Activated T-cell treated with anti-CD3 and anti-CD28 coated beads, Interleukin-2, amount 50 U/mL, for 24 hours (primary cell): Measurements from ENCODE around the gene MRPS23.

ENCODE experiments used
- DNase-seq: peaks from one replicate; pipeline ENCODE4 v3.0.0-alpha.2; 2020
- H3K27ac Mint-ChIP-seq: 2 replicates; pipeline ENCODE4 v1.8.0; 2020; ENCODE audit warnings: mild to moderate bottlenecking, mixed read lengths
- H3K27me3 Mint-ChIP-seq: 2 replicates; pipeline ENCODE4 v1.8.0; 2020; ENCODE audit warnings: mixed read lengths
- H3K36me3 Mint-ChIP-seq: 2 replicates; pipeline ENCODE4 v1.8.0; 2020; ENCODE audit warnings: low read depth, mixed read lengths
- H3K4me1 Mint-ChIP-seq: 2 replicates; pipeline ENCODE4 v1.8.0; 2020; ENCODE audit warnings: low read depth, mixed read lengths
- H3K4me3 Mint-ChIP-seq: 2 replicates; pipeline ENCODE4 v1.8.0; 2020; ENCODE audit warnings: mild to moderate bottlenecking, moderate library complexity, mixed read lengths
- H3K9me3 Mint-ChIP-seq: 2 replicates; pipeline ENCODE4 v1.8.0; 2020; ENCODE audit warnings: mixed read lengths

Gene MRPS23

DNA sequence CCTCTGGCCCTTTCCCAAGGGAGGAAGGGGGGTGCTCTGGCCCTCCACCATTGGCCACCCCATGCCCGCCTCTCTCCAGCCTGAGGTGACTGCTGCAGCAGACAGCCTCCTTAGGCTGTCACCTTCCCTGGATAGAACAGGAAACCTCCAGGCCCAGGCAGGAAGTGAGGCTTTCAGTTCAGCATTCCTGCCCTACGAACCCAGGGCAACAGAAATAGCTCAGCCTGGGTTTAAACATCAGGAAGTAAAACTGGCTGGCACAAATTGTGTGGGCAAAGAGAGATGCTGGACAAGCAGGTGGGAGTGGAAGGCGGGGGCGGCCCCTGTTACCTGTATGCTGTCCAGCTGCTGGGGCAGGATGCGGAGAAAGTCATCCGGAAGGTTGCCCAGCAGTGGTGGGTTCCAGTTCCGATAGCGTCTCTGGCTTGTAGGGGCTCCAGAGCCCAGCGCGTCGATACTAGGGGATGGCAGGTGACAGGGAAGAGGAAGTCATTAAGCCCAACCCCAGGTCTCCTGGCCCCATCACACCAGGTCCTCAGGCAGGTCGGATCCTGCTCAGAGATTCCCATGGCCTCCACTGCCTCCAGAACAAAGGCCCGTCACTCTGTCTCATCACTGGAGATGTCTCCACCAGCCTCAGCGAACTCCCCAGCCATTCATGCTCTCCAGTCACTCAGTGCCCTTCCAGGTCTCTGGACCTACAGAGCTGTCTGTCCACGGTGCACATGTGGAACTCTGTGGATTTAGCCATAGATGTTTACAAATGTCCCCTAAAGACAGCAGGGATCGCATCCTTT is 23.6 kb upstream of the MRPS23 start:
- Mint-ChIP-seq H3K27ac (no peak overlapping the region), H3K9me3 (no peaks in the 10 kb centered on the region), H3K4me3 (no peak overlapping the region), H3K27me3 (peaks cover 36% of the 10 kb centered on the region), H3K36me3 (no peaks in the 10 kb centered on the region), H3K4me1 (peaks cover 32% of the 10 kb centered on the region)
- no peak for DNase-seq

DNA sequence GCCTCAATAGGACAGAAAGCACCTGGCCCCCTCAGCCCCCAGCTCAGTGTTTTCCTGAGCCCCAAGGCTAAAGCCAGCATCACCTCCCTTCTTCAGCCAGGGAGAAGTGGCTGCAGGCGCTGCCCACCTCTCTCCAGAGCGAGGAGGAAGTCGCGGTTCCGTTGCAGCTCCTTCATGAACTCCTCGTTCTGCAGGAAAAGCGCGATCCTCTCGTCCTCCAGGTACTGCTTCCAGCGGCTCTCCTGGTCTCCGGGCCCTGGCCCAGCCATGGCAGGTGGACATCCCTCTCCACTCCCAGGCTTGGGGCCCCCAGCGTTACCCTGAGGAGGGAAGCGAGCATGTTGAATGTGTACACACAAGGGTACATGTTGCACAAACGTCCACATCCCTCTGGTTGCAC is 22.7 kb upstream of the MRPS23 start:
- Mint-ChIP-seq H3K27me3 (peaks cover 36% of the 10 kb centered on the region), H3K27ac (no peak overlapping the region), H3K4me1 (peaks cover 33% of the 10 kb centered on the region), H3K4me3 (no peak overlapping the region), H3K36me3 (no peaks in the 10 kb centered on the region), H3K9me3 (no peaks in the 10 kb centered on the region)
- no peak for DNase-seq

DNA sequence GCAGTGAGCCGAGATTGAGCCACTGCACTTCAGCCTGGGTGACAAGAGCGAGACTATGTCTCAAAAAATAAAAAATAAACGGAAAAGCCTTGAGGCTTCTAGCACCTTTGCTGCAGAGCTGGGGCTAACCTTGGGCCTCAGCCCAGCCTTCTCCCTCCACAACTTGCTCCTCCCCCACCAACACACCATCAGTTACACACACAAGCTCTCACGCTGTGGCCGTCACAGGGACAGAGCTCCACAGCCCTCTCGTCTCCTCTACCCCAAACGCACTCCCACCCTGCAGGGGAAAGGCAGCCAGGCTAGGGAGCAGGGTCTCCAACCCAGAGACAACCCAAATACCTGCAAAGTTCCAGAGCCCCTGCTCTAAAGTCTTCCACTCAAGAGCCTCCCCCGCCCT is 22.0 kb upstream of the MRPS23 start:
- Mint-ChIP-seq H3K27ac (no peak overlapping the region), H3K36me3 (no peaks in the 10 kb centered on the region), H3K9me3 (no peaks in the 10 kb centered on the region), H3K27me3 (peaks cover 36% of the 10 kb centered on the region), H3K4me1 (peaks cover 37% of the 10 kb centered on the region), H3K4me3 (no peak overlapping the region)
- no peak for DNase-seq

DNA sequence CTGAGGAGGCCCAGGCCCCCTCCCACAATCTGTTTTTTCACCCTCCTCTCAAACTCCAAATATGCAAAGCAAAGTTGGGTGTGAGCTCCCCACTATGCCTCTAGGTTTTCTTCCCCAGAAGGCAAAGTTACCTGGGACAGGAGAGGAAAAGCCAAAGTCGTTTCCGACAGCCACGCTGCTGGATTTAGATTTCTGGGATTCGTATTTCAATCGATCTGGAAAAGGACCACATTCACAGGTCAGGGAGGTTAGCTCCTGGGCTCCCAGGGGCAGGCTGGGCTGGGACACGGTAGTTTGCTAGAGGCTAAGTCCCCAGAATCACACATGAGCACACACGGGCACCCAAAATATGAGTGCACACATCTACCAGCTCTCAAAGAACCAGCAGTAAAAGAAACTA is 21.3 kb upstream of the MRPS23 start:
- peaks cover 31% of the 10 kb centered on the region for H3K4me1 Mint-ChIP-seq
- peaks cover 33% of the 10 kb centered on the region for H3K27me3 Mint-ChIP-seq
- H3K36me3 Mint-ChIP-seq: no peaks in the 10 kb centered on the region
- no peaks in the 10 kb centered on the region for H3K9me3 Mint-ChIP-seq
- H3K27ac Mint-ChIP-seq: no peak overlapping the region
- no peak overlapping the region for H3K4me3 Mint-ChIP-seq
- no peak for DNase-seq

DNA sequence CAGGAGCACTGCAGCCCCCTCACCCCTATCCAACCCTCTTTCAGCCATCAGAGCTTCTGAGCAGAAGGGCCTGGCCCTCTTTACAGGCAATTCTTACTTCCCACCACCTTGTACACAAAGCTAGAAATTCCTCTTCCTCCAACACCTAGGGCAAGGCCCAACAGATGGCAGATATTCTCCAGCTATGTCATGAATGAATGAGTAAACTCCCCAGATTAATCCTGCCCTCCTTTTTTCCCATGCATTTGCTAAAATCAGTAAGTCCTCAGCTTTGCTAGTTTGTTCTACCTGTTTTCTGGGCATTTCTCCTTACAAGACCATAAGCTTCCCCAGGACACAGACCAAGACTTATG is 20.4 kb upstream of the MRPS23 start:
- Mint-ChIP-seq H3K27ac (no peak overlapping the region), H3K36me3 (no peaks in the 10 kb centered on the region), H3K4me1 (peaks cover 28% of the 10 kb centered on the region), H3K4me3 (no peak overlapping the region), H3K9me3 (no peaks in the 10 kb centered on the region), H3K27me3 (peaks cover 29% of the 10 kb centered on the region)
- no peak for DNase-seq

DNA sequence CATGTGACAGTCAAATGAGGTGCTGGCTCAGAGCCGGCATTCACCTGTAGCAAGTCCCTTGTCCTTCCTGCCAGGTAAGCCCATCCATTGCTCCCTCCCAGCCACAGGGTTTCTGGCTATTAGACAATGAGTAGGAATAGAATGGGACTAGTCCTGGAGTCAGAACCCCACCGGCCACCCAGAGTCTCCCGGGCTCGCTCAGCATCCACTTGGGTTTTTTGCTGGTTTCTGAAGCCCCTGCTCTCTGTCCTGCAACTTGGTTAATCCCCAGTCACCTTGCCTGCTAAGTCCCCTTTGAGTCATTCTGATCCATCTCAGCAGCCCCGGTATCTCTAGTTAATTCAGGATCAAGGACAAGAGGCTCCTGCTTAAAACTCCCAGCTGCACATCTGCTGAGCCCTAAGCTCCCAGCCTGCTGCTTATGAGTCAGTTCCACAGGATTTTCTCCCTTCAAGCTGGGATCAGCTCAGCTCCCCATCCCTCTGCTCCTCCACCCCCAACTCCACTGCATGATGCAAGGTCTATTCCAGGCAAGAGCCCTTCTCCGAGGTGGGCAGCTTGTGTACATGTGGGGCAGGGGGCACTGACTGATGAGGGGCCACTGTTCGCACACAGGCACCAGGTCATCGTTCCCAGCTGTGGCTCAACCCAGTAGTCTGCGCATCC is 19.9 kb upstream of the MRPS23 start:
- H3K9me3 Mint-ChIP-seq: no peaks in the 10 kb centered on the region
- H3K27me3 Mint-ChIP-seq: peaks cover 29% of the 10 kb centered on the region
- DNase-seq: no peak
- H3K4me1 Mint-ChIP-seq: peaks cover 23% of the 10 kb centered on the region
- no peak overlapping the region for H3K27ac Mint-ChIP-seq
- H3K4me3 Mint-ChIP-seq: no peak overlapping the region
- no peaks in the 10 kb centered on the region for H3K36me3 Mint-ChIP-seq

DNA sequence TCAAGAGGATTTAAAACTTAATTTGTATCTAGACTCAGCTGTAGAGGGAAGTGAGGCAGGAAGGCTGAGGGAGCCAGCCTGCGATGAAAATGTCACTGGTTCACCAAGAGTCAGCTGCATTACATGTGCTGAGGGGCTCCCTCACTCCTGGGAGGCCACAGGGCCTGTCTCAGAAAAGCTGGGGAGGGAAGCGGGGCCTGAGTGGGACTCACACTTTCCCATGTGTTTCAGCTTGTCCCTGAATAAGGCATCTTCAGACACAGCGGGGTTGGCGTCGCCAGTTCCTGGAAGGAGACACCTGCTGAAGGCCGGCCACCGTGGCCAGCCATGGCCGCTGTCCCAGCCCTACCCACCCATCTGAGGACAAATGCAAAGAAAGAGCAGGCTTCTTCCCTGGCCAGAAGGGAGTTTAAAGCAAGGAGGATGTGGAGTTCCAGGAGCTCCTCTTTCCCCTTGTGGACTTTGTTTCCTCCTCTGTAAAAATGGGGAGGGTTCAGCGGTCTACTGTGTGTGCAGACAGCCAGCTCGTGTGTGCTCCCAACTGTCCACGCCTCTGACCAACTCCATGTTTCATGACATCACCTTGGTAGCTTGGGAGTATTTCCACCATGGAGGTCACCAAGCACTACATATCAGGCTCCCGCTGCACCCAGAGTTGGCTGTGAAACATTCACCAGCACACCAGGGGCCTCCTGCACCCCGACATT is 19.2 kb upstream of the MRPS23 start:
- Mint-ChIP-seq H3K9me3 (no peaks in the 10 kb centered on the region), H3K27ac (no peak overlapping the region), H3K27me3 (peaks cover 26% of the 10 kb centered on the region), H3K4me1 (peaks cover 18% of the 10 kb centered on the region), H3K36me3 (no peaks in the 10 kb centered on the region), H3K4me3 (no peak overlapping the region)
- DNase-seq: no peak

DNA sequence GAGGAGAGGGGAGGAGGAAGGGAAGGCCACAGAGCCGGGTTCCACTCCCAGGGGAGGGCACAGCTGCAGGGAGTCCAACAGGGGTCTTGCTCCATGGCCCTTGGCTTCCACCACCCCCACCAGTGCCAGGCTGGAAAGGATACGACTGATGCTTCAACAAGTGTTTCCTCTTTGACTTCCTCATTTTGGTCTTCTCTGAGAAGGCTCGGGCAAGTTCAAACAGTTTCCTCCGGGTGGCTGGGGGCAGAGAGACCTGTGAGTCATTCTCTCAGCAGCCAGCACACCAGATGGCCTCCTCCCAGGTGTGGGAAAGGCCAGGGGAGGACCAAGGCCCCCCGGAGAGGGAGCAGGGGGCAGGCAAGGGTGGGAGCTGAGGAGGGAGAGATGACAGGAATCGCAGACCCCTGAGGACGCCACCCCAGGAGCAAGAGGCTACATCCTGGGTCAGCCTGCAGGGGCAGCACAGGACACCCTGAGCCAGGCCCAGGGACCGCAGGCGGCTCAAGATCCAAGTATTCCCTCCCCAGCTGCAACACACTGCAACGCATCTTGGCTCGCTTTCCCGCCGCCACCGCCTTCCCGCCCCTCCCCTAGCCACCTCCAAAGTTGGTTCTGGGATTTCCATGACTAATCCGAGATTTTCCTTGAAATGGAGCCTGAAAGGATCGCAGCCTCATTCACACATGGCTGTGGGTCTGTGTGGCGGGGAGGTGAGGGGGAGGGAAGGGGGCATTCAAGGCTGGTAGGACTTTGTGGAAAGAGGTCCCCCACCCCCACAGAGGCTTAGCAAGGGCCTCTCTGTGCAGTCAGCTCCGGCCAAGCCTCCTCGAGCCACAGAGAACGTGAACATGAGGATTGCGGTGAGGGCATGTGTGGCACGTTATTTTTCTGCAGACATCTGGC is 18.4 kb upstream of the MRPS23 start:
- H3K36me3 Mint-ChIP-seq: no peaks in the 10 kb centered on the region
- peaks cover 14% of the 10 kb centered on the region for H3K4me1 Mint-ChIP-seq
- no peak overlapping the region for H3K27ac Mint-ChIP-seq
- H3K27me3 Mint-ChIP-seq: peaks cover 20% of the 10 kb centered on the region
- H3K9me3 Mint-ChIP-seq: no peaks in the 10 kb centered on the region
- H3K4me3 Mint-ChIP-seq: no peak overlapping the region
- DNase-seq: no peak

DNA sequence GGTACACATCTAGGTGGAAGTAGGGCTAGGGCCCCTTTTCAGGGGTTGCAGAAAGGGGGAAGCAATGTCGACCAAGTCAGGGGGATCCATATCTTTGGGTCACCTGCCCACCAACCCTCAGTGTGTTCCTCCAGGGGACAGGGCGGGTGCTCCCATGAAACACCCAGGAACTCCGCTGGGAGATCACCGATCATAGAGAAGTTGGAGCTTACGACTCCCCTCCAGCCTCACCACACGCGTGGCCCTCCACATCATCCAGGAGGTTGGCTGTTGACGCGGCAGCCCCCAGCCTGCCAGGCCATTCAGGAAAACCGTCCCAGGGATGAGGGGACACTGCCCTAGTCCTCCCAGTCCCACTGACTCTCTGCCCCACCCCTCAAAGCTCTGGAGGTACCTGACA is 17.3 kb upstream of the MRPS23 start:
- no peak overlapping the region for H3K4me3 Mint-ChIP-seq
- H3K36me3 Mint-ChIP-seq: no peaks in the 10 kb centered on the region
- no peak overlapping the region for H3K27ac Mint-ChIP-seq

DNA sequence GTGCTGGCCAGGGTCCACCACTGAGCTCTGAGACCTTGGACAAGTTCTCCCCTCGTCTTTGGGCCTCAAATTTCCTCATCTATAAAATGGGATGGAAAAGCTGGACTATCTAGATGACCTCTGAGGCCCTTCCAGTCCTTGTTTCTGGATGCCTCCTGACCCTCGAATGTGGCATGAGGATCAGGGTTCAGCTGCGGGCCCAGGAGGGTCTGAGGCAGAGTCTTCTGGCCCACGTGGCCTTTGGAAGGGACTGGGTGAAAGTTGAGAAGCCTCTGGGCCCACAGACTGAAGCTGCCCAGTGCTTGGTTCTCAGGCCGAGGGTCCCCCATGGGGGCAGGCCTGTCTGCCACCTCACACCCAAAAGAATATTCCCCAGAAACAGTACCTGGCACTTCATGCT is 16.9 kb upstream of the MRPS23 start:
- Mint-ChIP-seq H3K4me3 (no peak overlapping the region), H3K9me3 (no peaks in the 10 kb centered on the region), H3K27ac (no peak overlapping the region), H3K4me1 (peaks cover 16% of the 10 kb centered on the region), H3K27me3 (peaks cover 21% of the 10 kb centered on the region), H3K36me3 (no peaks in the 10 kb centered on the region)
- DNase-seq: no peak

More for the DNA sequence above, 17.3 kb upstream of the MRPS23 start:
- Mint-ChIP-seq H3K27me3 (peaks cover 22% of the 10 kb centered on the region), H3K4me1 (peaks cover 15% of the 10 kb centered on the region), H3K9me3 (no peaks in the 10 kb centered on the region)
- no peak for DNase-seq

DNA sequence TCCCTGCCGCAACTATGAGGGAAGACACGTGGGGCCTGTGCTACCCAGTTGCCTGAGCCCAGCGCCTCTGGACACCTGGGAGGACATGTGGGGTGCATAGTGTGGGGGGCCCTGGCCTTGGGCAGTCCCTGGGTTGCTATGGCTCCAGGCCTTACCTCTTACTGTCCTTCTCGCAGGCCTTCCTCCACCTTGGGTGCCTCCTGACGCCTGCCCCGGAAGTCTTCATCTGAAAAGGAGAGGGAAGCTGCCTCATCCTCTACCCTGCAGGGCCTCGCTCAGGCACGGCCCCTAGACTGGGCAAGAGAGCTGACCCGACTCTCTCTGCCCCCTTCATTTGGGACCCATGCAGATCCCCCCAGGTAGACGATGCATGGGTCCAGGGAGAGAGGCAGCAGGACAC is 16.5 kb upstream of the MRPS23 start:
- no peak overlapping the region for H3K4me3 Mint-ChIP-seq
- H3K27me3 Mint-ChIP-seq: peaks cover 22% of the 10 kb centered on the region
- H3K9me3 Mint-ChIP-seq: no peaks in the 10 kb centered on the region
- H3K27ac Mint-ChIP-seq: no peak overlapping the region
- H3K36me3 Mint-ChIP-seq: no peaks in the 10 kb centered on the region
- peaks cover 18% of the 10 kb centered on the region for H3K4me1 Mint-ChIP-seq
- no peak for DNase-seq

DNA sequence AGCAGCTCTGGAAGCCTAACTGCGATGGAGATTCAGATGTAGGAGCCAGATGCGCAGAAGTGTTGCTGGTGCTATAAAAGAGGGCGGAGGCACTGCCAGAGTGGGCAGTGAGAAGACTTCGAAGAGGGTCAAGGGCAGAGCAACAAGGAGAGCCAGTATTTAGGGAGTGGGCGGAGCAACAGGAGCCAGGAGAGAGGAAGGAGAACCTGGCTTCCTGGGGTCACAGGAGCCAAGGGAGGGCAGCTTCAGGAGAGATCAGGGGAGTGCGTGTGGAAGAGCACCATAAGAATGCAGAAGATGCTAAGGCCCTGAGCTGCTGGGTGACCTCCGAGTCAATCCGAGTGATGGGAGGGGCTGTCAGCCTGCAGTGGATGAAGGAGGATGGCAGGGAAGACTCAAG is 14.4 kb upstream of the MRPS23 start:
- H3K4me1 Mint-ChIP-seq: peaks cover 27% of the 10 kb centered on the region
- no peak overlapping the region for H3K4me3 Mint-ChIP-seq
- H3K27ac Mint-ChIP-seq: no peak overlapping the region
- H3K36me3 Mint-ChIP-seq: no peaks in the 10 kb centered on the region
- H3K27me3 Mint-ChIP-seq: peaks cover 35% of the 10 kb centered on the region
- no peak for DNase-seq
- H3K9me3 Mint-ChIP-seq: no peaks in the 10 kb centered on the region

DNA sequence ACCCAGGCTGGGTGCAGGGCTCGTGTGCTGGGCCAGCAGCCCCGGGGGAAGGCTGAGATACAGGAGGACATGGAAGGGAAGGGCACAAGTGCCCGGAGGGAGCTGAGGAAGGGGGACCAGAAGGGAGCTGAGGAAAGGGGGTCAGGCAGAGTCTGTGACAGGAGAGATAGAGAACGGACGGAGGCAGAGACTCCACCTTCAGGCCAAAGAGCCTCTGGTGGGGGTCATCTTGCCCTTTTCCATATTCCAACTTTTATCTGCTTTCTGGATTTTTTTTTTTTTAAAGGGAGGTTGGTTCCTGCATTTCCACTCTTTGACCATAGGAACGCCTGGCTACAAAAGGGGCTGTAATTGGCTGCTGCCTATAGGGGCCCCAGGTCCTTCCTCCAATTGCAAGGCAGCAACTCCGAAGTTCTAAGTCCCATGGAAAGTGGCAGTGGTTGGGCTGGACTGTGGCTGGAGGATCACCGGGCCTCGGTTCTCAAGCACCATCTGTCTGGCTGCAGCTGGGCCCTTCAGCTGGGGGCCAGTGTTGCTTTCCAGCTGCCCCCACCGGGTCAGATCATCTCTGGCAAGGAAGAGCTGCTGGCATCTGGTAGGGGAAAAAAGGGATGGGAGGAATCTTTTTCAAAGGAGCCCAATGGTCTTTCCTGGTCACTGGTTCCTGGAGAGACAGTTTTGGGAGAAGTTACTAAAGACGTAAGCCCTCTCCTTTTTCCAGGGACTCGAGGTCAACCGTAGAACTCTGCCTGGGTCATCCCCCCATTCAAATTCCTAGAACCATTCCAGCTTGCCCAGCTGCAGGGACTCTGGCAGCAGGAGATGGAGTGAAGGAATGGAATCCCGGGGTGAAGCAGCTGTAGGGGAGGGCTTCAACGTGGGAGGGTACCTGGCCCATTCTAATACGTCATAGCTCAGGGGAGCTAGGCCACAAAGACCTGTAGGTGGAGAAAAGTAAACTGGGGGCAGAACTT is 13.1 kb upstream of the MRPS23 start:
- H3K4me3 Mint-ChIP-seq: no peak overlapping the region
- H3K27me3 Mint-ChIP-seq: peaks cover 38% of the 10 kb centered on the region
- no peak for DNase-seq
- H3K36me3 Mint-ChIP-seq: no peaks in the 10 kb centered on the region
- no peak overlapping the region for H3K27ac Mint-ChIP-seq
- peaks cover 23% of the 10 kb centered on the region for H3K4me1 Mint-ChIP-seq
- no peaks in the 10 kb centered on the region for H3K9me3 Mint-ChIP-seq
